Vagina (tissue), 2 donors: ENCODE results near the gene PIGQ. TPM values are rescaled to one million over a fixed set of nuclear protein-coding genes. Genes with fewer than 3 reads are reported as not detected.

Source experiments
- DNase-seq, 2 donors: peaks; one replicate each; pipeline ENCODE4 v3.0.0-alpha.2; 2017; ENCODE audit errors: extremely low spot score in 2 of 2
- H3K27ac ChIP-seq: fragments of 200-600 bp; sonication (generic); one replicate; pipeline ENCODE4 v1.5.1; 2019
- H3K27me3 ChIP-seq: fragments of 200-600 bp; sonication (generic); one replicate; pipeline ENCODE4 v1.5.1; 2019
- H3K36me3 ChIP-seq, 2 donors: fragments of 200-600 bp; sonication (generic); one replicate each; pipeline ENCODE4 v1.5.1; 2017 to 2019
- H3K4me1 ChIP-seq: fragments of 200-600 bp; sonication (generic); one replicate; pipeline ENCODE4 v1.5.1; 2019
- H3K4me3 ChIP-seq, 2 donors: fragments of 200-600 bp; sonication (generic); 1 replicate in 1 of 2; 2 replicates in 1 of 2; pipeline ENCODE4 v1.5.1; 2016 to 2019
- H3K9me3 ChIP-seq: fragments of 200-600 bp; sonication (generic); one replicate; pipeline ENCODE4 v1.5.1; 2019
- CTCF ChIP-seq, 3 experiments: fragments of 450-650 bp in 2 of 3; fragments of 200-600 bp in 1 of 3; sonication (generic) in 1 of 3; IDR thresholded peaks; one replicate each; pipeline ENCODE4 v1.5.1; 2017 to 2019; ENCODE audit warnings: antibody characterized with exemption in 3 of 3, mild to moderate bottlenecking in 2 of 3, moderate library complexity in 2 of 3
- POLR2A ChIP-seq, 2 donors: fragments of 450-650 bp; IDR thresholded peaks; one replicate each; pipeline ENCODE4 v1.6.1; 2017; ENCODE audit warnings: antibody characterized with exemption in 2 of 2, mild to moderate bottlenecking in 2 of 2, moderate library complexity in 2 of 2
- POLR2AphosphoS5 ChIP-seq, 2 donors: sonication (generic); formaldehyde crosslinking; IDR thresholded peaks; one replicate each; pipeline ENCODE4 v1.9.0; 2017; ENCODE audit warnings: antibody characterized with exemption in 2 of 2, mild to moderate bottlenecking in 2 of 2, low read depth in 1 of 2; ENCODE audit not compliant: insufficient read depth in 1 of 2
- intact Hi-C: fragments of 100-400 bp; cut with DNase I; formaldehyde crosslinking; loops from one replicate; pipeline ENCODE4 v1.15.1; 2023
- total RNA-seq: library from RNA; depleted of rRNA; stranded (reverse); fragments of >200 nt; gene quantifications from one replicate; pipeline ENCODE4 v1.2.3, GENCODE V29; 2016

PIGQ gene
- total RNA-seq, 1 donor from 2014 or later = 26.0 TPM

DNA sequence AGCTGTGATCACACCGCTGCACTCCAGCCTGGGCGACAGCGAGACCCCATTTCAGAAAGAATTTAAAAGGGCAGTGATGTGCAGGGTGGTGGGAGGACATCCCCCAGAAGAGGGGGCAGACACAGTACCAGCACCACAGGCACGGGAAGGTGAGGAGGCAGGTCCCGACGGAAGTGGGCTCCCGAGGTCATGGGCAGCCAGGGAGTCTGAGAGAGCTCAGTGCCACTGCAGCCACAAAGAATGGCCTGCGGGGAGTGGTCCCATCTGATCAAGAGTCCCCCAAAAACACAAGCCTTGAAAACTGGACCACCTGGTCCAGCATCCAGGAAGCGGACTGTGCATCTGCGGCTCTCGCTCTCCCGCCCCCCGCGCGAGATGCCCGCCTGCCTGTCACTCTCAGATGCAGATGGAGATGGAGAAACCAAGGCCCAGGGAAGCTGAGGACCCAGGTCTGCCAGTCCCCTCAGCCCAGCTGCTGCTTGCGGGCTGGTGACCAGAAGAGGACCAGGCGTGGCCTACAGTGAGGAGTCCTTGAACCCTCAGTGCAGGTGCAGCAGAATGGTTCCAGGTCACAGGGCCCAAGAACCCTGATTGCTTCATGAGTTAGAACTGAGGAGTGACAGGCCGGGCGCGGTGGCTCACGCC lies 46.5 kb upstream of the PIGQ start:
- TF ChIP-seq CTCF (IDR thresholded peaks at IDR 0.05) (no peak), POLR2A (IDR thresholded peaks at IDR 0.05) (no peak), POLR2AphosphoS5 (IDR thresholded peaks at IDR 0.05; ENCODE audit: insufficient read depth in 1 of 2, low read depth in 1 of 2) (no peak)
- Histone ChIP-seq H3K4me3 (no peak overlapping the region), H3K27me3 (no peaks in the 10 kb centered on the region), H3K27ac (no peak overlapping the region), H3K9me3 (no peaks in the 10 kb centered on the region), H3K36me3 (peaks cover 0 to 25% of the 10 kb centered on the region in 2 donors), H3K4me1 (peaks cover 32% of the 10 kb centered on the region)
- intact Hi-C loops = no loop called here
- no peak for DNase-seq

- intact Hi-C loops = no loop called here
- Histone ChIP-seq H3K9me3 (no peaks in the 10 kb centered on the region), H3K4me3 (no peak overlapping the region), H3K27ac (no peak overlapping the region), H3K27me3 (no peaks in the 10 kb centered on the region), H3K4me1 (peaks cover 44% of the 10 kb centered on the region), H3K36me3 (peaks cover 0 to 17% of the 10 kb centered on the region in 2 donors)
- no peak for DNase-seq
- TF ChIP-seq POLR2AphosphoS5 (IDR thresholded peaks at IDR 0.05; ENCODE audit: insufficient read depth in 1 of 2, low read depth in 1 of 2) (peak in 1 of 2 donors; percentile 21), POLR2A (IDR thresholded peaks at IDR 0.05) (no peak), CTCF (IDR thresholded peaks at IDR 0.05) (no peak)
Observed at GRCh38 chr16:524274-525040, 45.3 kb upstream of the PIGQ start.

- Histone ChIP-seq H3K9me3 (no peaks in the 10 kb centered on the region), H3K4me1 (peaks cover 51% of the 10 kb centered on the region), H3K27ac (peak overlapping the region; percentile 98), H3K27me3 (no peaks in the 10 kb centered on the region), H3K36me3 (peaks cover 0 to 11% of the 10 kb centered on the region in 2 donors), H3K4me3 (no peak overlapping the region)
- no peak for TF ChIP-seq POLR2A (IDR thresholded peaks at IDR 0.05)
- TF ChIP-seq CTCF (IDR thresholded peaks at IDR 0.05) = no peak
- no peak for DNase-seq
- intact Hi-C loops = no loop called here
Observed at GRCh38 chr16:525123-525519, 44.6 kb upstream of the PIGQ start.

DNA sequence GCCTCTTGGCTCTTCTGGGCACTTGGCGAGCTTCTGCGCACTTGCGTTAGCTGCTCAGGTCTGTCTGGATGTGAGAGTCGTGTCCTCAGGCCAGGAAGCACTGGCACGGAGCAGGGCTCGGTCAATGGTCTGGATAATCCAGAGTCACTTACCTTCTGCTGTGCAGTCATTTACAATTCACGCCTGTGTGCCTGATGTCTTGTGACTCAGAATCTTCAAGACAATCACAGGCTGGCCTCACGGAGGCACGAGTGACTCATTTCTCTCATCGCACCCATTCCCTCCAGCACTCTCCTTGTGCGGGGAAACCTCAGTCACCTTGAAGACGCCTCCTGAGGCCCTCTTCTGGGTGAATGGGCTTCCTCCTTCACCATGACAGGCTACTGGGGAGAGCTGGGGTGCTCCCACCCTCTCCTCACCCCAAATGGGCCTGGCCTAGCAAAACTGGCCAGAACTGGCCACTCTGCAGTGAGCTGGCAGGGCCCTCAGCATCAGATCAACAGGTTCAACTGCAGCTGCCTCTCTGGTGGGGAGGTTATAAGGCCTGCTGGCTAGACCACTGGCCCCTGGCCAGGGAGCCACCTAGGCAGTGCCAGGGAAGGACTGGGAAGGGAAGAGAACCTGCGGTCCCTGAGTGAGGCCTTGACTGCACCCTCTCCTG lies 44.1 kb upstream of the PIGQ start:
- TF ChIP-seq POLR2AphosphoS5 (IDR thresholded peaks at IDR 0.05; ENCODE audit: insufficient read depth in 1 of 2, low read depth in 1 of 2) (peak in 1 of 2 donors; percentile 67), POLR2A (IDR thresholded peaks at IDR 0.05) (no peak)
- H3K4me1 ChIP-seq = peaks cover 56% of the 10 kb centered on the region

GRCh38 chr16:526181-527014 lies 43.4 kb upstream of the PIGQ start:
- TF ChIP-seq CTCF (IDR thresholded peaks at IDR 0.05) = no peak
- TF ChIP-seq POLR2A (IDR thresholded peaks at IDR 0.05) = no peak
- TF ChIP-seq POLR2AphosphoS5 (IDR thresholded peaks at IDR 0.05; ENCODE audit: insufficient read depth in 1 of 2, low read depth in 1 of 2) = no peak
- intact Hi-C loops = no loop called here
- Histone ChIP-seq H3K27me3 (no peaks in the 10 kb centered on the region), H3K4me3 (peak overlapping the region; percentile 82 to 96), H3K9me3 (no peaks in the 10 kb centered on the region), H3K4me1 (peaks cover 63% of the 10 kb centered on the region), H3K27ac (peak overlapping the region; percentile 98), H3K36me3 (no peaks in the 10 kb centered on the region)
- DNase-seq = no peak

More for the DNA sequence above, 44.1 kb upstream of the PIGQ start:
- intact Hi-C loops = no loop called here
- Histone ChIP-seq H3K27ac (peak overlapping the region; percentile 98), H3K36me3 (peaks cover 0 to 6% of the 10 kb centered on the region in 2 donors), H3K27me3 (no peaks in the 10 kb centered on the region), H3K9me3 (no peaks in the 10 kb centered on the region), H3K4me3 (peak overlapping the region; percentile 82 to 96)
- no peak for DNase-seq
